Measurements from ENCODE around the gene ENO1.
"Not testable (repeated sequence)": the region's sequence is repeated elsewhere in the genome, so short reads cannot be mapped to it uniquely, and the experiment has no call there.

ENO1 gene

DNA sequence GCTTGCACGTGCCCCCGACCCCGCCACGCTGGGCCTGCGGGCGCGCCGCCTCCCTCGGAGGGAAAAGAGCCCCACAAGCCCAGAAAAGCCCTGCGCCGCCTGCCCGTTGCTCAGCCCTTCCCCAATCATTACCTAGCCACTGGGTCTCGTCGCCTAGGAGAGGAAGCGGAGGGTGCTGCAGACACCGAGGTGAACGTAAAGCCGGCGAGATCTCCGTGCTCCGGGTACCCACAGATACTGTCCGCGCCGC lies at the start of gene ENO1:
ENO1 (minus strand) TSS at position 239 of the 250 bp plus-strand sequence. CDS start 3,778 bp downstream, outside the sequence.
- DNase-seq = no peak

DNA sequence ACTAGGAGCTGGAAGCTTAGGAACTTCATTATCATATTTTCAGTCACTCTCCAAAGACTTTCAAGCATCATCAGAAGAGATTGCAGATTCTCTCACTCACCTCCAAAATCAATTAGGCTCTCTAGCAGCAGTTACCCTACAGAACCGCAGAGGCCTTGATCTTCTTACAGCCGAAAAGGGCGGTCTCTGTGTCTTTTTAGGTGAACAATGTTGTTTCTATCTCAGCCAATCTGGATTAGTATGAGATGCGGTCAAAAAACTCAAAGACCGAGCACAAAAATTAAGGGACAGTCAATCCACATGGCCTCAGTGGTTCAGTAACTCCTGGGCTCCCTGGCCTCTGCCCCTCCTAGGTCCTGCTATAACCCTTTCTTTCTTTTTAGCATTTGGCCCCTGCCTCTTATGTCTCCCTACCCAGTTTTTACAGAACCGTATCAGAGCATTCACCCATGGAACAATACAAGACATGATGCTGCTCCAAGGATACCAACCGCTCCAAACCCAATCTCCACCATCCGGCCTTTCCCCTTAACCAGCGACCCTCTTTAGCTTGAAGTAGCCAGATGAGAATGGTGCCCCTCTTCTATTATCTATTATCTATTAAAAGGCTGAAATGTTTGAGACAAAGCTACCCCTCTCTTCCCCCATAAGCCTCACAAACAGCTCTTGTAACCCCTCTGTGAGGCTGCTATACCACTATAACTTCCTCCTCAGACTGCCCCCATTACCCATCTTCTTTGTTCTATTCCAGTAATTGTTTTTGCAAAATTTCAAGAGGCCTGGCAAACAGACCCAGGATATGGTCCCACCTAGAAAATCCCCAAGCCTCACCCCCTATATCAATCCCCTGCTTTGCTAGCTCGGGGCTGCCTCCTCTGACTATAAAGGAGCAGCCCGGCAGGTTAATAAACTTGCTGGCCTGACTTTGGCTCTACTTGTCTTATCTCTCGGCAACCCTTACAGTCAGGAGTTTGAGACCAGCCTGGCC lies 48.5 kb upstream of the ENO1 start:
- DNase-seq = no peak

DNA sequence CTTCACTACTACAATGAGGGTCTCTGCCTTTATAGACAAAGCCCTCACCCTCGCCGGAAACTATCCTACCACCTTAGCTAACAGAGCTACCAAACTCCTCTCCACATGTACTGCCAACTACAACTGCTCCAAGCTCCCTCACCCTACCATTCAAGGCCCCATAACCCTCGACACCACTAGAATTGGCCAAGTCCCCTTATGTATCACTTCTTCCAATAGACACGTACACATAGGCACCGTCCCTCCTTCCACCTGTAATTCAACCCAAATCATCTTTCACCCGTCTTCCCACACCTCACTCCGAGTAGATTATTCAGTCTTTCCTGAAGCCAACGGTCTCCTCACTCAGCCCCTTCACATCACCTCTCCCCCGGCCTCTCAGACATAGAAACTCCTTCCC lies 47.5 kb upstream of the ENO1 start:
- no peak for DNase-seq

DNA sequence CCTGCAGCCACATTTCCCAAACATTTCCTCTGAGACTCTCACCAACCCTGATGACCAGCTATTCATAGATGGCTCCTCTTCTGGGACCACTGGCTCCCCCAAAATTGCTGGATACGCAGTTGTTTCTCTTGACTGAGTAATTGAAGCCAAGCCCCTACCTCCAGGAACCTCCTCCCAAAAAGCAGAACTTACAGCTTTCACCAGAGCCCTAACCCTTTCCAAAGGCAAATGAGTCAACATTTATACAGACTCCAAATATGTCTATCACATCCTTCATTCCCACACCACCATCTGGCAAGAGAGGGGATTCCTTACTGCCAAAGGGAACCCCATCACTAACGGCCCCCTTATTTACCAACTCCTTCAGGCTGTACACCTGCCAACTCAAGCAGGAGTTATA lies 46.9 kb upstream of the ENO1 start:
- no peak for DNase-seq

DNA sequence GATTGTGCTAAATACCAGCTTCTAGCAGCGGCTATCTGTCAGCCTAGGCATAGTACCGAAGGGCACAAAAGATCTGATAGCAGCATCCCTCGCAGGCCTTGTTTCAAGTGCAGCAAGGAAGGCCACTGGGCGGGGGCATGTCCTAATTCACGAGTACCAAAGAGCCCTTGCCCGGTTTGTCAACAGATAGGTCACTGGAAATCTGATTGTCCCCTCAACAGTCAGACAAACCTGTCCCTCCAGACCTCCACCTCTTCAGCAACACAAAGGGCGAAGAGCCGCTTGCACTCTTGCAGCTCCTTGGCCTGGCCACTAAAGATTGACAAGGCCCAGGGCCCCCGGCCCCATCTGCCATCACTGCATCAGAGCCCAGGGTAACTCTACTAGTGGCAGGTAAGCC lies 44.5 kb upstream of the ENO1 start:
- no peak for DNase-seq

DNA sequence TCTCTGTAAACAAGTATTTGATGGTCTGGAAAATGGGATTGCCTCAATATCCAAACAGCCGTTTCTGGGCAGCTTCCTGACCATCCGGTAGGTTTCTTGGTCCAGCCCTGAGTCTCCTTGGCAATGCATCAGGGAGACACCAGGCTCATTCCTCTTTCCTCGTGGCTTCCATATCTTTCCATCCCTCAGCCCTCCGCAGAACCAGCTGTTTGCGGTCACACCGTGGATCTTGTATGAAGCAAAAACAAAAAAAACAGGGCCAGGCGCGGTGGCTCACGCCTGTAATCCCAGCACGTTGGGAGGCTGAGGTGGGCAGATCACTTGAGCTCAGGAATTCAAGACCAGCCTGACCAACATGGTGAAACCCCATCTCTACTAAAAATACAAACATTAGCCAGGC lies 39.0 kb upstream of the ENO1 start:
- not testable (repeated sequence) for DNase-seq

DNA sequence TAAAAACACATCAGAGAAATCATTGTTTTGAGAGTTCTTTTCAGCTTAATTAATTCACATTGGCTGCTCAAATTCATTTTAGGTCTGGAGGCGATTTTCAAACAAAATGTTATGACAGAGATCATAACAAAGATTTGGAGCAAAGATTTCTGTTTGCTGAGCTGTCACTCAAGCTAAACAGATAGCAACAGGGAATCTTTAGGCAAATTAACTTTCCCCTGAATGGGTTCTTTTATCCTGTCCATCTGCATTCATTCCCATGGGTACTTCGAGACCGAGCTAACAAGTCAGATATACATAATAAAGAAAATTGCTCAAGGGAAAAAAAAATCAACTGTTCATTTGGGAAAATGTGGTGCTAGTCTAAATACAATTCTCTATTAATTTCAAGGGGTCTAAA lies 37.0 kb upstream of the ENO1 start:
- no peak for DNase-seq

DNA sequence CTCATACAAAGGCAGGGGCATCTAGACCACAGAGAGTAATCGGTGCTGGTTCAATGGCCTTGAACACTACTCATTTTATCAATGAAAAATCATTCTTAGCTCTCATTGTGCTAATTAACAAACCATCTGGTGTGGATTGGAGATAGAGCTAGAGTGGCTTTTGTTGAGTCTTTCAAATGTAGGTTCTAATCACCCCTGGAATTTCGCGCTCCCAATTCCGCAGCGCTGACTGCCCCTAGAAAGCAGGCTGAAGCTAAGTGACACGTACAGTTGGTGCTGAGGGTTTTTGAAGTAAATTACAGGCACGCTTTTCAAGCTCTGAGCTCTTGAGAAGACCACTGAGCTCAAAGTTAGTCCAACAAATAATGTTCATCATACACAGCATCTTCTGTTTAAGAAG lies 36.0 kb upstream of the ENO1 start:
- DNase-seq = no peak

DNA sequence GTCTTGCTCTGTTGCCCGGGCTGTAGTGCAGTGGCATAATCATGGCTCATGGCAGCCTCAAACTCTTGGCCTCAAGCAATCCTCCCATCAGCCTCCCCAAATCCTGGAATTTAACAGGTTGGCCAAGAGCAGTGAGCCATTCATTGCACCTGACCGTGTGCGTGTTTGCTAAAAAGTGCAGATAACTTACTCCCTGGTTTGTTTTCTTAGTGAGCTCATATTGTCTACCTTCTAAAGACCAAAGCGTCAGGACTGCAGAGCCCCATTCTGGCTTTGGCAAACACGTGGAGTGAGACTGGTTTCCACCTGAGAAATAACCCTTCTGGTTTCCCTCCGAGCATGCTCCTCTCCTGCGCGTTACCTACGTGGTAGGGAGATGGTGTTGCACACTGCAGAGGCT lies 35.0 kb upstream of the ENO1 start:
- no peak for DNase-seq

DNA sequence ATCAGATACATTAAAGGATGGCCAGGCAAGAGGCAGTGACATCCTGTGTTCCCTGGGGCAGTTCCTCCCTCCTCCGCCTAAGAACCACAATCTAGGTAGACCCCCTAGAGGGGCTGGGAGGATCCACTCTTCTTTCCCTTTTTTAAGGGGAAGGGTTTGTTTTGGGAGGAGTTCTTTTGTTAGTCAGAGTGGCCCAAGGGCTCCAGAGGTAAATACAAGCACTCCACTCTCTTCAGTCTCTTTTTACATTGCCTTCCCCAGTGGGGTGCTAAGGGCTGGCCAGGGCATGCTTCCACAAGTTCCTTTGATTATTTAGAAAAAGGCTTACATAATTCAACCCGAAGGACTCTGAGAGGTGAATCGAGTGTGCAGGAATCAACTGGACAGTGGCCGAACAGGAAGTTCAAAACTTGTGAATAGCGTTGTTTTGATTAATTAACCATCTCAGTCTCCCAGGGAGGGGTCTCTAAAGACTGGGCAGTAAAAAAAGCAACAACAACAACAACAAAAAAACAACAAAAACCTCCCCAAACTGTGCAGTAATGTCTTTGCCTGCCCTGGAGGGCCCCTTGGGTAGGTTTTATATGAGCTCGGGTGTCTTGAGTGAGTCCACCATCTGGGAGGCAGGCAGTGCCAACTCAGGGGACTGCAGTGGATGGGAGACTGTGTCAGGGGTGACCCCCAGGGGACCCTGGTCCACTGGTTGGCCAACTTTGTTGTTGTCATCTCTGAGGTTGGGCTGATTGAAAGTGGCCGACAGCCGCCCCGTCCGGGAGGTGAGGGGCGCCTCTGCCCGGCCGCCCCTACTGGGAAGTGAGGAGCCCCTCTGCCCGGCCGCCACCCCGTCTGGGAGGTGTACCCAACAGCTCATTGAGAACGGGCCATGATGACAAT lies 33.2 kb upstream of the ENO1 start:
- DNase-seq = no peak

DNA sequence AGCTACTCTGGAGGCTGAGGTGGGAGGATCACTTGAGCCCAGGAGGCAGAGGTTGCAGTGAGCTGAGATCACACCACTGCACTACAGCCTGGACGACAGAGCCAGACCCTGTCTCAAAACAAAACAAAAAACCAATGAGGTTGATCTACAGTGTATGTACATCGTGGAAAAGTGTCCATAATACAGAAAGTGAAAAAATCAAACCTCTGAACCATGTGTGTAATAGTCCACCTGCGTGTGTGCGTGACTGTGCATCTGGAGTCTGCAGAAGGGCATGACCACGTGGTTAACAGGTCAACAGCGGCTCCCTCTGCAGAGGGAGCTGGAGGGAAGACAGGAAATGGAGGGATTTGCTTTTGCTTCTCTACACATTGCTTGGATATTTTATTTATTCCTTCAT lies 32.4 kb upstream of the ENO1 start:
- DNase-seq = no peak

DNA sequence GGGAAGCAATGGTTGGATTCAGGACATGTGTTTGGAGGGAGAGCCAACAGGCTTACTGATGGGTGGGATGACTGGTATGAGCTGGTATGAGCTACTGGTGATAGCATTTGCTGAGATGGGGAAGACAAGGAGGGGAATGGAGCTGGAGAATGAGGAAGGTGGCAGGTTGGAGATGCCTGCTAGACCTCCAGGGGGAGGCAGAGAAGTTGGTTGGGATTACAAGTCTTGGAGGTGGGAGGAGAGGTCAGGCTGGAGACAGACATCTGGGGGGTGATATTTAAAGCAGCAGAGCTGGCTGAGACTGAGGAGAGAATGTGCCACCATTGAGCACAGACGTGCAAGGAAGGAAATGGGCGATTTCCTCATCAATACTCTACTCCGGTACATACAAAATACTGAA lies 31.8 kb upstream of the ENO1 start:
- no peak for DNase-seq

DNA sequence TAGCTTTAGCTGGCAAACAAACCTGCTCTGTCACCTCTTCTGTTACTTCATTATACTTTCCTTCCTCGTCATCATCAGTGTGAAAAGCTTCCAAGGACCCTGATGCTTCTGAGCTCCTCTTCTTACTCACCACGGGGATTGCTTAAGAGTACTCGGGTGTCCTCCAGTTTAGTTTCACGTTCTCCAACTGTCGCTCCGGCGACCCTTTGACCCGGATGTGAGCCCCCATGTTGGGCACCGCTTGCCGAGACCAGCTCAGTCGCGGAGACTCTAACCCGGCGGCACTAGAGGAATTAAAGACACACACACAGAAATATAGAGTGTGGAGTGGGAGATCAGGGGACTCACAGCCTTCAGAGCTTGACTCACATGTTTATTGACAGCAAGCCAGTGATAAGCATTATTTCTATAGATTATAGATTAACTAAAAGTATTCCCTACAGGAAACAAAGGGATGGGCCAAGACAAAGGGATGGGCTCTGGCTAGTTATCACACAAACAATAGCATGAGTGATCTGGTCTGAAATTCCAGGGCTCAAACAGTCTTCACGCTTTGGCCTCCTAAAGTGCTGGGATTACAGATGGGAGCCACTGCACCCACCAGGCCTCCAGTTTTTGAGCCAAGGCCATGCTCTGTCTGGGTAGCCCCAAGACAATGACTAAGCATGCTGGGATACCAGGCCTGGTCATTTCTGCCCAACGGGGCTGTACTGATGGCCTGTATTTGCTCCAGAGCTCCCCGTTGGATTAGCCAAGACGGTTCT lies 30.1 kb upstream of the ENO1 start:
- DNase-seq = no peak

DNA sequence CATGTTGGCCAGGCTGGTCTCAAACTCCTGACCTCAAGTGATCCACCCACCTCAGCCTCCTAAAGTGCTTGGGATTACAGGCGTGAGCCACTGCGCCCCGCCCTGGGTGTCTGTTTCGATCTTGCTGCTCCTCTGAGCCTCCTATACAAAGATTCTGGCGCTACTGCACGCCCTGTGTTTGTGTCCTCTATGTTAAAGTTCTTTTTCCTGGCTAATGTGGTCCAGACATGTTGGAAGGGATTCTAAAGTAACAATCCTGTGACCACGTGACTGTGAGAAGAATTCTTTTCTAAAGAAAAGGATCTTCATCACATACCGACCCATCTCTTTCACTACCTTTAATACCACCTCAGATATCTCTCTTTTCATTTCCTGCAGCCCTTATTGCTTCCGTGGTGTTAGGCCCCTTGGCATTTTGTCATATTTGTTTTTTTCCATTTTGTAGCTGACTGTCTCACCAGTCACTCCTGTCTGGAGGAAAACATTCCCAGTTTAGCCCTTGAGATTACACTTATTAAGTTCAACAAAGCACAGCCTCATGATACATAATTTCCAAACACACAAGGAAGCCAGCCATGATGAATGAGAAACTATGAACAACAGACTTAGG lies 27.2 kb upstream of the ENO1 start:
- DNase-seq = no peak

DNA sequence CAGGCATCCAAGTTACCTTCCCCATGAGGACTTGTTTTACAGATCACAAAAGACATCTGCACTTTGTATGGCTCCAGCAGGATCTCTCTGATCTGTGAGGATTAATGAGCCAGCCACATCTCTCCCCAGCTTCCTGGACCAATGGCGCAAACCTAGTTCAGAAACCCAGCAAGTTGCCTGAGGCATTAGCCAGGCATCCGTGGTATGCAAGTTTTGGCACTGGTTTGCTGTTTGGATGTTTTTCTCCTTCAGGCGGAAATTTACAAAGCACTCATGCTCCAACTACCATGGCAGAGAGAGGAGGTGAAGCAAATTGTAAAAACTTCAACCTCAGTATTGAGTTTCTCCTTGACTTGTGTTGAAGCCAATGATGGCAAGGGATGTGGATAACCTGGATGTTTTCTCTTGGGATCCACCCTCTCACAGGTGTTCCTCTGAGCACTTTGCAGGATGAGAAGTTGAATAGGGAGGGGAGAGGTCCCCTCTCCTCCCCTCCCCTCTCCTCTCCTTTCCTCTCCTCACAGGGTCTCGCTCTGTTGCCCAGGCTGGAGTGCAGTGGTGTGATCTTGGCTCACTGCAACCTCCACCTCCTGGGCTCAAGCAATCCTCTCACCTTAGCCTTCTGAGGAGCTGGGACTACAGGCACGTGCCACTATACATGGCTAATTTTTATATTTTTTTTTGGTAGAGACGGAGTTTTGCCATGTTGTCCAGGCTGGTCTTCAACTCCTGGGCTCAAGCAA lies 25.6 kb upstream of the ENO1 start:
- no peak for DNase-seq

DNA sequence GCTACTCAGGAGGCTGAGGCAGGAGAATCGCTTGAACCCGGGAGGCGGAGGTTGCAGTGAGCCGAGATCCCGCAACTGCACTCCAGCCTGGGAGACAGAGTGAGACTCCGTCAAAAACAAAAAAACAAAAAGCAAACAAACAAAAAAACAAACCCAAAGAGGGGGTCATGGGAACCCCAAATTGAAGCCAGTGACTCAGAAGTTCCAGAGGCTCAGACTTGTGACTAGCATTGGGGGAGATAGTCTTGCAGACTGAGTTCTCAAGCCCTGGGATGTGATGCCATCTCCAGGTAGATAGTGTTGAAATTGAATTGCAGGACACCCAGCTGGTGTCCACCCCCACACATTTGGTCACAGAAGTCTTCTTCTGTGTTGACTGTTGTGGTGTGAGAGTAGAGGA lies 24.9 kb upstream of the ENO1 start:
- DNase-seq = peak in 1 of 2 experiments; percentile 35

DNA sequence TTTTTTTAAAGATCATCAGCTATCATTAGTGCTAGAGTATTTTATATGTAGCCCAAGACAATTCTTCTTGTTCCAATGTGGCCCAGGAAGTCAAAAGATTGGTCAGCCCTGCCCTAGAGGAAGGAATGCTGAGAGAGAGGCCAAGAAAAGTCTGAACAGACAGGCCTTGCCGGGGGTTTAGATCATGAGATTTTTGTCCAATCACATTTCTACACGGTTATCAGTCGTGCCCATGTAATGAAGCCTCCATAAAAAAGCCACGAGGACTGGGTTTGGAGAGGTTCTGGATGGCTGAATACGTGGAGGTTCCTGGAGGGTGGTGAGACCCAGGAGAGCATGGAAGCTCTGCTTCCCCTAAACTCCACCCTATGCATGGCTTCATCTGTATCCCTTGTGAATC lies 24.3 kb upstream of the ENO1 start:
- DNase-seq = no peak

DNA sequence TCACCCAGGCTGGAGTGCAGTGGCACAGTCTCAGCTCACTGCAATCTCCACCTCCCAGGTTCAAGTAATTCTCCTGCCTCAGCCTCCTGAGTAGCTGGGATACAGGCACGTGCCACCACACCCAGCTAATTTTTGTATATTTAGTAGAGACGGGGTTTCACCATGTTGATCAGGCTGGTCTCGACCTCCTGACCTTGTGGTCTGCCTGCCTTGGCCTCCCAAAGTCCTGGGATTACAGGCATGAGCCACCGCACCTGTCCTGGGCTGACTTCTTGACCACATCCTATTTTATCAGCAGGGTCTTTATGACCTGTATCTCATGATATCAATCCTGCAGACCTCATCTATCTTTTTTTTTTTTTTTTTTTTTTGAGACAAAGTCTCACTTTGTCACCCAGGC lies 22.2 kb upstream of the ENO1 start:
- not testable (repeated sequence) for DNase-seq

DNA sequence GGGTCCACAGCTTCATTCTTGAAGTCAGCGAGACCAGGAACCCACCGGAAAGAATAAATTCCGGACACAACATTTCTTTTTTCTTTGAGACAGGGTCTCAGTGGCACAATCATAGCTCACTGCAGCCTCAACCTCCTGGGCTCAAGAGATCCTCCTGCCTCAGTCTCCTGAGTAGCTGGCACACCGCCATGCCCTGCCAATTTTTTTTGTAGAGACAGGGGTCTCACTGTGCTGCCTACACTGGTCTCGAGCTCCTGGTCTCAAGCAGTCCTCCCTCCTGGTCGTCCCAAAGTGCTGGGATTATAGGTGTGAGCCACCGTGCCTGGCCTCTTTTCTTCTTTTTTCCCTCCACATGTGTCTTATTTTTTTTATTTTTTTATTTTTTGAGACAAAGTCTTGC lies 20.6 kb upstream of the ENO1 start:
- no peak for DNase-seq

DNA sequence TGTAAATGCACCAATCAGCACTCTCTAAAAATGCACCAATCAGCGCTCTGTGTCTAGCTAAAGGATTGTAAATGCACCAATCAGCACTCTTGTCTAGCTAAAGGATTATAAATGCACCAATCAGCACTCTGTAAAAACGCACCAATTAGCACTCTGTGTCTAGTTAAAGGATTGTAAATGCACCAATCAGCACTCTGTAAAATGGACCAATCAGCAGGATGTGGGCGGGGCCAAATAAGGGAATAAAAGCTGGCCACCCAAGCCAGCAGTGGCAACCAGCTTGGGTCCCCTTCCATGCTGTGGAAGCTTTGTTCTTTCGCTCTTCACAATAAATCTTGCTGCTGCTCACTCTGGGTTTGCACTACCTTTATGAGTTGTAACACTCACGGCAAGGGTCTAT lies 19.9 kb upstream of the ENO1 start:
- DNase-seq = not testable (repeated sequence)

DNA sequence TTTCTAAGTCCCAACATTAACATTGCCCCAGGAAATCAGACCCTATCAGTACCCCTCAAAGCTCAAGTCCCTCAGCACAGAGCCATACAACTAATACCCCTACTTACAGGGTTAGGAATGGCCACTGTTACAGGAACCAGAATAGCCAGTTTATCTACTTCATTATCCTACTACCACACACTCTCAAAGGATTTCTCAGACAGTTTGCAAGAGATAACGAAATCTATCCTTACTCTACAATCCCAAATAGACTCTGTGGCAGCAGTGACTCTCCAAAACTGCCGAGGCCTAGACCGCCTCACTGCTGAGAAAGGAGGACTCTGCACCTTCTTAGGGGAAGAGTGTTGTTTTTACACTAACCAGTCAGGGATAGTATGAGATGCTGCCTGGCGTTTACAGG lies 19.0 kb upstream of the ENO1 start:
- DNase-seq = not testable (repeated sequence)

DNA sequence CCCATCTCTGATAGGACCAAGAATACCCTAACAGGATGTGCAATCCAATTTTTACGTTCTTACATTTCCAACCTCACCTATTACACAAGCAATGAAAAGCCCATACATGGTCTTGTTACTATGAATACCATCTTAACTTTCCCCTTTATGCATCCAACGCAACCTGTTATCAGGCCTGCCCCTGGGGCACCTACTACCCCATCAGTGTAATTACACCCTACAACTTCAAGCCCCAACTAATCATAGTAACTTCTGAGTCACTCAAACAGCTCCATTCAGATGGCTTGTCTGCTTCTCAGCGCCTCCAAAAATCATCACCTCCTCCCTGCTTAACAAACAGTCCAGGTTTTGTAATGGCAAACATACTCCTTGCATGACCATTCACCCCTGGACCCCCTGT lies 18.3 kb upstream of the ENO1 start:
- DNase-seq = not testable (repeated sequence)

All from stimulated activated CD4-positive, alpha-beta T cell treated with anti-CD3 and anti-CD28 coated beads, Interleukin-4, amount 100 ng/mL, for 4 hours (primary cell).